SW480 (cell line): Measurements from ENCODE around the gene C3orf20.

Source experiments
- DNase-seq: peaks from one replicate; pipeline ENCODE4 v3.0.0-alpha.2; 2016; ENCODE audit warnings: low spot score

Gene C3orf20

DNA sequence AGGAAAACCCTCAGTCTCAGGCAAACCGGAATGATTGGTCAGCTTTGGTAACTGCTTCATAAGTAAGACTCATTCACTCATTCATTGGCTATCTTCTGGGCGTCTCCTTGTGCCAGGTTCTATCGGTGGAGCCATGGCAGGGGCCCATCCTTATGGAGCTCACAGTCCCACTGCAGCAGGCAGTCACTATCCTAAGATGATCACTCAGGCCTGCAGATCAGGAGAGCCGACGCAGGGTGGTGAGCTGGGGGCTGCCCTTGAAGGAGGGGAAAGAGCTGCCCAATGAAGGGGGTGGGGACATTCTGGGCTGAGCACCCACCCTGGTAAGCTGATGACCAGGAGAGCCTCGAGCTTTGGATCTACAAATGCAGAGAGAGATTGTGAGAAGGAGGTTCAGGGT lies 123.3 kb downstream of the C3orf20 start:
- DNase-seq, result no peak

DNA sequence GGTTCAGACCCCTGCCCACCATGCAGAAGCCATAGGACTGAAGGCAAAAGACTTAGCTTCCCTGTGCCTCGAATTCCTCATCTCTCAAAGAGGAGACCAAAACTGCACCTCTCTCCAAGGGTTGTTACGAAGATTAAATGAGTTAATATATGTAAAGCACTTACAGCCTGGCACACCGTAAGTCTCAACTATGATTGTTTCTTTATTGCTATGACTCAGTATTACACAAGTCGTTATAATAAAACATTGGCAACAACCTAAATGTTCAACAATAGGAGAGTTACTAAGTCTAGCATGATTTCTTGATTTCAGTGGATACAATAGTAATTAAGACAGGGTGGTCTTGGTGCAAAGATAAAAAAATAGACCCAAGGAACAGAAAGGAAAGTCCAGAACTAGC lies 124.2 kb downstream of the C3orf20 start:
- no peak for DNase-seq

DNA sequence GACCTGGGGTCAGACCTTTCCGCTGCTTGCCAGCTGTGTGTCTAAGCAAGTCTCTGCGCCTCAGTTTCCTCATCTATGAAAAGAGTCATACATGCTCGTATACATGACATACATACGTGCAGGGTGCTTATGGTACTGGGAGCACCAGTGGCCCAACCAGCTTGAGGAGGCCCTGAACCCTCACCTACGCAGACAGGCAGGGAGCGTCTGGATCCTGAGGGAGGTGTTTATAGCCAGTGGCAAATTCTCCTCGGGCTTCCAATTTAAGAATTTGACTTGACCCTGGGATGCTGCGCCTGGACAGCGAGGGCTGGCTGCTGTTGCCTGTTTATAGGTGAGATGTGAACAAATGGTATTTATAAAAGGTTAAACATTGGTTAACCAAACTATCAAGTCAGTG lies 126.1 kb downstream of the C3orf20 start:
- DNase-seq, result no peak

DNA sequence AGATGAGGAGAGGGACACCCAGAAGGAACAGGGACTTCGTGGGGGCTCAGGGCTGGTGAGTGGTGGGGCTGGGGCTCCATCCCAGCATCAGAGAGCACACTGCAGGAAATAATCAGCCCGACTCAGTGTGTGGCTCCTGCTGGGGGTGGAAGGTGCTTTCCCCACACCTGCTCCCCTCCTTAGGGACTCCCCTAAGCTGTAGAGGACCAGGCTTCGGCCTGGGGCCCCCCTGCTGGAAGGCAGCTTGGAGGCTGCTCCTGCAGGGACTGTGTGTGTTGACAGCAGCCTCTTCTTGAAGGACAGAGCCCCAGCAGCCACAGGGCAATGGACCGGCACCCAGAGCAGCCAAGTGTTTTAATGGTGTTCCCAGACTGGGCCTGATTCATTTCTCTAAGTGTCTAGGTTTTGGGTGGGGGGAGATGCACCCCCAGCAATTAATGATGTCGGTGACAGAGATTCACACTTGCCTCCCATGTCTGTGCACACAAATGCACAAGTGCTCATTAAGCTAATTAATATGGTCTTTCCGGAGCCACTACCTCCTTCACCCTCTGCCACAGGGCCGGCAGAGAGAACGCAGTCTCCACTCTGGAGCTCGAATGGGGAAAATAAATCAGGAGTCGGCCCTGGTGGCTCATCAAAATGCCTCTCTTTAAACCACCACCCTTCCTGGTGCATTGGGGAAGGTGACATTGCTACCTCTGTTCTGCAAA lies 126.9 kb downstream of the C3orf20 start:
- no peak for DNase-seq

DNA sequence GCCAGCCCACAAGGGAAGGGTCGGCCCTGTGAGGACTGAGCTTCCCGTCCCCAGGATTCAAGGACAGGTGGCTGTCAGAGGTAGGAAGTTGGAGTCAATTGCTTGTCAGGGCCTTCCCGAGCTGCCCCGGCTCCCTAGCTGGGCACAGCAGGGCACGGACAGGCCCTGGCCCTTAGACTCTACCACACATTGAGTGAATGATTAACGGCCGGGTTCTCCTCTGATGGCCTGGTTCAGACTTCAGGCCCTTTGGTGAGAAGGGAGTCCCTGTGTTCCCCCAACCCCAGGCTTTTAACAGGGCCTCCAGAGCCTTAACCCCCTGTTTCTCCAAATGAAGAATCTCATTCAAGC lies 127.4 kb downstream of the C3orf20 start:
- no peak for DNase-seq

DNA sequence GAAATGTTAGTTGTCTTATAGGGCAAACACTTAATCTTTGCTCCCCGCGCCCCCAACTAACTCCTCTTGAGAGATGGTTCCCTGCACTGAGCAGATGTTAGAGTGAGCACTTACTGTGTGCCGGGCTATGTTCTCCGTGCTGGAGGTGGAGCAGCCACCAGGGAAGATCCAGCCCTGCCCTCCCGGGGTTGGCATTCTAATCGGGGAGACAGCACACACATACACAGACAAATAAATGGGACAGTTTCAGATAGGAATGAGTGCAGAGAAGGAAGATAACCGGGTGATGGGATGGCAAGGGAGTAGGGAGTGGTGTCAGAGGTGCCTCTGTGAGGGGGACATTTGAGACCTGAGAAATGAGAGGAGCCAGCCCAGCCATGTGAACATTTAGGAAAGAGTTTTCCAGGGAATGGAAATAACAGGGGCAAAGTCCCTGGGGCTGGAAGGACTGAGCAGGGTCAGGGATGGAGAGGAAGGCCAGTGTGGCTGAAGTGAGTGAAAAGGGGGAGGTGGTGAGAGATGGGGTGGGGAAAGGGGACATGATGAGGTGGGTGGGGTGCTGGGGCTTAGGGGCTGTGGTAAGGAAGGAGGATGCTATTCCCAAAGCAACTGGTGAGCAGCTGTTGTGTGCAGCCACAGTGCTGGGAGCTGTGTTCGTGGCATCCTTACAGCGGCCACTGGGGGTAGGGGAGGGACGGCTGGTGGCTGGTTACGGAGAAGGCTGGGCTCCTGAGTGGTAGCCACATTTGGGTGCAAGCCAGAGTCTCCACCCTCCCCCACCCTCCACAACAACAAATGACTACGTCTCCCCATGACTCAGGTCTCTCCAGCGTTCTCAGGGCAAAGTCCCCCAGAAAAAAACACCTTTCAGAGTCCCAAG lies 128.4 kb downstream of the C3orf20 start:
- DNase-seq, result peak; percentile 87

DNA sequence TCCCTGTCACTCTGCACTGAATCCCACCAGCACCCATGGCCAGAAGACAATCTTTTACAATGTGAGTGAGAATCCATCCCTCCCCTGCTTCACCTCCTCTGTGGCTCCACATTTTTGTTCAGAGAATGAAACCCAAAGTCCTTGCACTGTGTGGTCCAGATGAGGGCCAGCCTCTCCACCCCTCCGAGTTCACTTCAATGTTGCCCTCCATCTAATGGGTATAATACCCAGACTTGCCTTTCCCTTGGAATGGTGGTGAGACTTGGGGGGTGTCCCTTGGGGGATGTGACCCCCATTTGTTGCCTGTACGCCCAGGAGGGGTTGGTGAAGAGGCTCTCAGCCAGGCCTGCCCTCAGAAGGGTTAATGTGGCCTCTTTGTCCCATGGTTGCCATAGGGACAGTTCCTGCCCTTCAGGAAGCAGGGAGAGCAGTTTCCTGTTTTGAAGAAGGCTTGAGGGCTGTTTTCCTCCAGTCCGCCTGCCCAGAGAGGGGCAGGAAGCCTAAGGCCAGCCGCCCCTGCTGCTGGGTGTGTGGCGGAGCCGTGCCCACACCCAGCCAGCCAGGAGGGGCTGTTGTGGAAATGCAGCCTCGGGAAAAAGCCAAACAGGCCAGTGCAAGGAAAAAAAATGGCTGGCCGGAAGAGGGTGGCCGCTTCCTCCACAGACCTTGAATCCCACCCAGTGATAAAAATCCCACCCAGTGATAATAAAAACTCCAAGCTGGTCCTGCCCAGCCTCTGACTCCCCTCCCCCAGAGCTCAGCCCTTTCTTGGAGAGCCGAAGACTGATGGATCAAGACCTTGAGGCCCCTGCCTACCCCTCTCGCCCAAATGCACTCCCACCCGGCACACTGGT lies 129.3 kb downstream of the C3orf20 start:
- DNase-seq, result peak; percentile 60

DNA sequence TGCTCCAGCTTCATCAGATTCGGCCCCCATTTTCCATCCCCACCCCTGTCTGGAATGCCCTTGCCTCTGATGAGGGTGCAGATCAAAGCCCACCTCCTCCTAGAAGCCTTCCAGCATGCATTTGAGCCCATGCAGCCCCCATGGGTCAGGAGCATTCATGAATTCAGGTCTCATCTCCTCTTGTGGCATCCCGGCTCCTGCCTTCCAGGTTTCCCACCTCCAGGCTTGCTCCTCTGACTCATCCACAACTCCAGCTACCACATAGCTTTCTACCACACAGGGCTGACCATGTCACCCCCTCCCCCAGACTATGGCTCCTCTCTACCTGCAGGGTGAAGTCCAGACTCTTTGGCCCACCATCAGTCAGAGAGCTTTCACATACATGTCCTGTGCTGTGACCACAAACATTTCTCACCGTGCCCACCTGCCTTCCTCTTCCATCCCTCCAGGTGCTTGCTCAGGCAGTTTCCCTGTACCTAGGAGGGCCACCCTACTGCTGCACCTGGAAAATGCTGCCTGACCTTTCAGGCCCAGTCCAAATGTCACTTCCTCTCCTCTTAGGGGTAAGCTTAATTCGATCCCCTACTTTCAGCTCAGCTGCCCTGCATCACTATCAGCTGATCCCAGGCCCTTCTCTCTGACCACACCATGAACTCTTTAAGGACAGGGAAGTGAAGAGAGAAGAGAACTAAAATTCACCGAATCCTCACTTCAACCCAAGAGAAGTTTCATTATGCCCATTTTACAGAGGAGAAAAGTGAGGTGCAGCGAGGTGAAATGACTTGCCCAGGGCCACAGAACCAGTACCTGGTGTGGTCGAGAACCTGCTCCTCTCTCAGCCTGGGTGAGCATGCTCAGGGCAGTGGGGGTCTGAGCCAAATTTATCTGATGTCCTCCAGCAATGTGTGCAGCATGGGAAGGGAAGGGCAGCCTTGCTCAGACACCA lies 130.2 kb downstream of the C3orf20 start:
- peak; percentile 89 for DNase-seq

DNA sequence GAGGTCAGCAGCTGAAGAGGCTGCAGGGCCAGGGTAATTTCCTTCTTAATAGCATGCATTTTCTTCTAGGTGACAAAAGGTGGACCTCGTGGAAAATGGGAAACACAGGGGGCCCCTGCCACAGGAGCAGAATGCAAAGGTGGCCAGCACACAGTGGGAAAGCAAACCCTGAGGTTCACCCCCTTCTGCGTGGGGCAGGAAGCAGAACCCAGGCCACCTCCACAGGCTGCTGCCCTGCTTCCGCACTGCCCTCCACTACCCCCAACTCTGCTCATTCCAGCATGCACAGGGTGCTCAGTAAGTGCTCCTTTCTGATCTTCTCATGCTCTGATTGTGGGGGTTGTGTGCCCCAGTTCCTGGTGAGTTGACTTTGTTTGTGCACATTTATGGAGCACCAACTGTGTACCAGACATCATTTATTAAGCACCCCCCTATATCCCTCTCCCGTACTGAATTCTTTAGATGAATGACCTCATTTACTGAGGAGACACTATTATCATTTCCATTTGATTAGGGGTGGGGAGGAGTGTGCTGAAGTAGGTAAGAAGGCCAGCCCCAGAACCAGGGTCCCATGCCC lies 131.1 kb downstream of the C3orf20 start:
- DNase-seq, result no peak

DNA sequence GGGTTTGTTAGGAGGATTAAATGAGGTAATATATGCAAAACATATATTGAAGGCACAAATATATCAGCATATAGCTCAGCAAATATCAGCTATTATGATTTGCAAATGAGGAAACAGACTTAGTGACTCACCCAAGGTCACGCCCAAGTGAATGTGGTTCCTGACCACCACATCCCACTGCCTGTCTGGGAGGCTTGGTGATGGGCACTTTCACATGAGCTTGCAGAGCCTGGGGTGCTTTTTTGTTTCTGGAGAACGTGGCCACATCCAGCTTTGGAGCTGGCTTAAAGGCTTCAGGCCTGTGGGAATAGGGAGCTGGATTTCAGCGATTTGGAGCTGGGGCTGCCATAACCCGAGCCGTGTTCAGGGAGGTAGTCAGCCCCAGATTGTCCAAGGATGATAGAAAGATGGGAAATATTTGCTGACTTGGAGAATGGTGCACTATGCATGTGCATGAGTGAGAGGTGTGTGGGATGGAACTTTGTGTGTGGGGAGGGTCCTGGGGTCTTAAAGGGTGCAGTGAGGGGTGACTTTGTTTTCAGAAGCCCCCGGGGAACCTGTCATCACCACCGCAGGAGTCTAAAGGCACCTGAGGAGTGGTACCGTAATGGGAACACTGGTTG lies 131.8 kb downstream of the C3orf20 start:
- DNase-seq, result peak; percentile 84

DNA sequence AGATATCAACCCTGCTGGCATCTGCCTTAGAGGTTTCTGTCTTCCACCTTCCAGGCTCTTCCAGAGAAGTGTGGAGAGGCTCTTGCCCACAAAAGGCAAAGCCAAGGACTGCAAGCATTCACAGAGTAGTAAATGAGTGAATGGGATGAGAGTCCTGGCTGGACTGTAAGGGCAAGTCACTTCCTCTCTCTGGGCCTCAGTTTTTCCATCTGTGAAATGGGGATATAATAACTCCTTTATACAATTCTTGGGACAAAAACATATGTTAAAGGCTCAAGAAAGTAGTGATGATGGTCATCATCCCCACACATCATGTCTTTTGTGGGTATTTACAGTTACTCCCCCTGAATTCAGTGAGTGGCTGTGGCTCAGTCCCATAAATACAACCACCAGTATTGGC lies 133.1 kb downstream of the C3orf20 start:
- no peak for DNase-seq

DNA sequence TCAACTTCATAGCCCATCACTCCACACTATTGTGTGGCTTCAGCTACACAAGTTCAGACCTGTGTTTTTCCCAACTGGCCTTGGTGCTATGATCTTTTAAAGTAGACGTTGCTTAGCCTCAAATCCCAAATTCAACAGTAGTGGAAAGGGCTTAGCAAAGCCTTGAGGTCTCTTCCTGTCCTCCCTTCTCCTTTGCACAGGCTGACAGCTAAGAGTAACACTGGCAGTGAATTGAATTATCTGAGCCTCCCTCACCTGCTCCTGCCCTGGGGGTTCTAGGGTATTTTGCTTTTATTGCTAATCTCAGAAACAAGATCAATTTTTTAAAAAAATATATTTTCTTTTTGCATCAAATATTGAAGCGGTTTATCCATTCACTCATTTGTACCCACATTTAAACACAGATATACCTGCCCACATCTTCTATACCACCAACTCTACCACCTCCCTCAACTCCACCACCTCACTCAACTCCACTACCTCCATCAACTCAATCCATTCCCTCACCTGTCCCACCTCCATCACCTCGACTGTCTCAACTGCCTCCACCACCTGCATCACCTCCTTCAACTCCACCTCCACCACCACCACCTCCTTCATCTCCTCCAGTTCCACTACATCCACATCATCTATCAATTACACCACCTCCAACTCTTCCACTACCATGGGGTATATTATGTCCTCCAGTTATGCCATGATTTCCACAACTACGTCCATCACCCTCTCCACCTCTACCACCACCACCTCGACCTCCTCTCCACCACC lies 133.7 kb downstream of the C3orf20 start:
- DNase-seq, result no peak

DNA sequence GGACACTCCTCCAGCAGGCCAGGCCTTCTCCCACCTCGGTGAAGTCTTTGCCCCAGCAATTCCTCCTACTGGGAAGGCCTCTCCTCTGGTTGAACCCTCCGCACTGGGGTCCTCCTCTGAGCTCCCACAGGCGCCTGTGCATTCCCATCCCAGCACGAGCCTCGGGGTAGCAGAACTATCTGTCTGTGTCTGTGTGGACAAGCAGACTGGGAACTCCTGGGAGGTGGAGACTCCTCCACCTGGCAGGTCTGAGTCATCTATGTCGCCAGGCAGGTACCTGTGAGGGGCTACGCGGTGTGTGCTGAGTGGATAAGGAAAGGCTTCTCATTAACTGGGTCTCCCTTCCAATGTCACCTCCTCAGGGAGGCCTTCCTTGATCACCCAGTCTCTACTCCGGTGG lies 134.7 kb downstream of the C3orf20 start:
- peak; percentile 68 for DNase-seq

DNA sequence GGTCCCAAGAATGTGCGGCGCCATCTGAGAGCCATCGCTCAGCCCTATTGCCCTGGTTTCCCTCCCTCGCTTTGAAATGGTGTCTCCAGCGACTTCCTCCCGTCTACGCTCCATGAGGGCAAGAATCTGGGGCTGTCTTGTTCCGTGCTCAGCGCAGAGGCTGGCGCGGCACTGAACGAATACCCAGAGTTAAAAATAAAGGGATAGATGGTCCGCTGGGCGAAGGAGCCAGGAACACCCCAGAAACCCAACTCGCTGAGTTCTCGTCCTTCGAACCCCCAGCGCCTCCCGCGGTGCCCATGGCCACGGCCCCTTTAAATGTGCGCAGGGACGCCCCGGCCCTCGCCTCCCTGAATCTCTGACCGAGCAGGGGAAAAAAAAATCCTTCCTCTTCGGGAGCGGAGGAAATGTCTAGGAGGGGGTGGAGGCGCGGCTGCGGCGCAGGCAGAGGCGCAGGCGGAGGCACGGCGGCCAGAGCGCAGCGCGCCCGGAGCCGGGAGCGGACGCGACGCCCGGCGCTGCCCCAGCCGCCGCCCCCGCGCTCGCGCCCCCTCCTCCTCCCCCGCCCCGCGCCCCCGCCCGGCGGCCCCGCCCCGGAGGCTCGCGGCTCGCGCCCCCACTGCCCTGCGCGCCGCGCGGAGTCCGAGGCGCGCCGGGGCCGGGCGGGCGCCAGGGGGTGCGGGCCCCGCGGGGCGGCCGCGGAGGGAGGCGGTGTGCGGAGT lies 135.3 kb downstream of the C3orf20 start:
- DNase-seq, result peak; percentile 64

DNA sequence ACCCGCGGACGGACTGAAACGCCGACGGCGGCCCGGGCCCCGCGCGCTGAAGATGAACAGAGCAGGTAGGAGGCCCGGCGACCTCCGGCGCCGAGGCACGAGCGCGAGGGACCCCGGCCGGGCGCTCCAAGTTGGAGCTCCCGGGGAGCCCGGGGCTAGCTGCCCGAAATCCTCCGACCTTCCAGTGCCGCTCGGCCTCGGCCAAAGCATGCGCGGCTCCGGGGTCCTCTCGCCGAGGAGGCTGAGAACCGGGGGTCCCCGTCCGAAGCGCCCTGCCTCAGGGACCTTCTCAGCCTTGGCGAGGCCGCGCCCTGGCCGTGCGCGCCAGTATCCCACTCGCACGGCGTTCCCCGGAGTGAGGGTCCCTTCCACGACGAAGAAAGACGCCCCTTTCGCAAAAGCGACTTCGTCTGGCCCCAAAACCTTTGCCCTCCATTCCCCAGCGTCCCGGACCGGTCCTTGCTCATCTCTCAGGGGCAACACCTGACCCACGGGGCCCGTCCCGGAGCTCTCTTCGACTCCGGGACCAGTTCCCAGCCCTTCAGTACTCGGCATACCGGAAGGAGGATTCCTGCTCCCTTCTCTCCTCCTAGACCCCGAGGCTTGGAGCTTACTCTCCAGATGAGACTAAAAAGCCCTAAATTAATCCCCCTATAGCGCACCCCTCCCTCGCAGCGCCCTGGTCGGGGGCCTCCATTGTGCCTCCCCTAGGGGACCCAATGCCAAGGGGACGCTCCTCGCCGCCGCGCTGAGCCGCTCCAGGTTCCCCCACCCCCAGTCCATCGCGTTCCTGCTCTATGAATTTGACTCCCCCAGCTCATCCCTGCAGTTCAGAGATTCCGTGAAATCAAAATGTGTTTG lies 136.1 kb downstream of the C3orf20 start:
- DNase-seq, result peak; percentile 17

DNA sequence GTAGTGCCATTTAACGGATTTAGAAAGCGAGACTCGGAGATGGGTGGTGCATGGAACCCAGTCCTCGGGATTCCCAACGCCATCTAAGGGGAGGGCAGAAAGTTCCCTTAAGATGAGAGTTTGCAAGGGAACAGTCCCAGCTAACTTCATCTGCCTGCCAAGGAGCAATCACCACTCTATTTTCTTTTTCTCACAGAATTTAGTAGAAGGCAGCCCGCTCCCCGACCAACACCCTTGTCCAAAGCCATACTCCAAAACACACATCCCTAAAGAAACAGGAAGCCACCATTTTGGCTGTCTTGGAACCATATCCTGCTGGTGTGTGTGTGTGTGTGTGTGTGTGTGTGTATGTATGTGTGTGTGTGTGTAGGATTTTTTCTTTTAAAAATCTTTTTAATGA lies 136.7 kb downstream of the C3orf20 start:
- DNase-seq, result no peak

DNA sequence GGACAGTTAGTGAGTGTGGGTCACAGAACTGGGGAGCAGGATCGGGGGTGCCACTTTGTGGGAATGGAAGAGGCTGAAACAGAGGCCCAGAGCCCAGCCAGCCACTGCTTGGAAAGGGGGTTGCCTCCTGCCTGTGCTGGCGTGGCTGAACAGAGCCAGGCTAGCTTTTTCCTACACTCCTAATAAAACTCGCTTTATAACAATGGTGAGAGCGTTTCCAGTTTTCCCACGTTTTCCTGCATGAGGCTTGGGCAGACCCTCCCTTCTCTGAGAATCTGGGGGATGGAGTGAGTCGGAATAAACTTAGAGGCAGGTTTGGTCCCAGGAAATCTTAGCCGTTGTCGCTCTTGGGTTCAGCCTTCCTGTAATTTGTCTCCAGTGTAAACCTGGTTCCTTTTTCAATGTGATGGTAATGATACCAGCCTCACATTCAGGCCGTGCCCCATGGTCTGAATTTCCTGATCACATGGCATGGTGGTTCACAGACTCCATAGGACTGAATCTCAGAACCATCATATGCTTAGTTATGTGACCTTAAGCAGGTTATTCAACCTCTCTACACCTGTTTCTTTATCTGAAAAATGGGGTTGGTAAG lies 137.4 kb downstream of the C3orf20 start:
- DNase-seq, result no peak

DNA sequence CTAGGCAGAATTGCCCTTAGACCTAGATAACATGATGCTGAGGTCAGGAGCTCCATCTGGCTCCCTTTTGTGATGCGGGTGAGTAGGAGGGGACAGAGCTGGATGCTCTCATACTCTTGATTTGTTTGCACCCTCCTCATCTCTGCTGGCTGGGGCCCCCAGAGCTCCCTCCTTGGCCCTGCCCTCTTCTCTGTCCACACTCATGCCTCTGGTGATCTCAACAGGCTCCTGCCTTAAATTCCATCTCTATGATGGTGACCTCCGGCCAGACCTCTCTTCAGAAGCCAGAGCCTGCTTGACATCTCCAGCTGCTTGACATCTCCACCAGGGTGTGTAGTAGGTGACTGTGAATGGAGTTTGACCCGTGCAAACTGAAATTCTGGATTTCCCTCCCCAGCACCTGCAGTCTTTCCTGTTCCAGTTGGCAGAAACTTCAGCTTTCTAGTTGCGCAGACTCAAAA lies 139.5 kb downstream of the C3orf20 start:
- no peak for DNase-seq
